ENCODE measurements around the gene ARV1. TPM values are rescaled to one million over a fixed set of nuclear protein-coding genes. Genes with fewer than 3 reads are reported as not detected.

ARV1 gene
- total and polyA plus RNA-seq, 10 of the 15 experiments (the other 5 are each of a cell fraction or from before 2014, with no cell fraction given) = 23.2 to 55.1 (median 35.6) TPM

DNA sequence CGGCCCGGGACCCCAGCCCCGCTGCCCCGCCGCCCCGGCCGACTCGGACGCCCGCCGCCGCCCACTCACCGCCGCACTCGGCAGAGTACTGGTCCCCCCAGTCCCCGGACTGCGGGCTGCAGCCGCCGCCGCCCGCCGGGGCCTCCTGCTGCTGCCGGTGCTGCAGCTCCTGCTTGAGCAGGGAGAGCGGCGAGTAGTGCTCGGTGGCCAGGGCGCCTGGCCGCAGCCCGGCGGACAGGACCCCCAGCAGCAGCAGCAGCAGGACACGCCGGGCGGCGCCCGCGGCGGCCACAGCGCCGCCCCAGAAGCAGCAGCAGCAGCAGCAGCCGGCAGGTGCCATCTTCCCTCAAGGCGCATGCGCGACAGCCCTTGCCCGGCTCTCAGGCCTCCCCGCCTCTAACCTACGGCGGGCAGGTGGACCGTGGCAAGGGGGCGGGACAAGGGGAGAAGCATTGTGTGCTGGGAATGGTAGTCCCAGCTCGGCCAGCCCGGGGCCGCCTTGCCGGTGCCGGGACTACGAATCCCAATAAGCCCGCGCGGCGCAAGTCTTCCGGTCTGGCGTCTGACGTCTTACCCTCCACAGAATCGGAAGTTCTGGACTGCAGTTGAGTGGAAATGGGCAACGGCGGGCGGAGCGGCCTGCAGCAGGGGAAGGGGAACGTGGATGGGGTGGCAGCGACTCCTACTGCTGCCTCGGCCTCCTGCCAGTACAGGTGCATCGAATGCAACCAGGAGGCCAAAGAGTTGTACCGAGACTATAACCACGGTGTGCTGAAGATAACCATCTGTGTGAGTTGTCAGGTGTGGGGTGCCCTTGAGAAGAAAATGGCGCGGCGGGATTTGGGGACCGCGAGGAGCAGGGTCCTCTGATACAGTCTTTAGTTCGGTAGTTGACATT, at the start of gene ARV1, which contains the start of gene TTC13 (continued):
- TF ChIP-seq ZNF592 (IDR thresholded peaks at IDR 0.05) (0 out of 2 replicates have a peak, but pooled peaks have one; percentile 35), POLR2AphosphoS2 (IDR thresholded peaks at IDR 0.05; ENCODE audit: low read depth, low read length) (peak; percentile 72; the same call in 1 of the 2 replicates), SIX5 (IDR thresholded peaks at IDR 0.05; ENCODE audit: low read depth, low read length, severe bottlenecking) (peak; percentile 97)
- TF ChIP-seq, protein P1, sequence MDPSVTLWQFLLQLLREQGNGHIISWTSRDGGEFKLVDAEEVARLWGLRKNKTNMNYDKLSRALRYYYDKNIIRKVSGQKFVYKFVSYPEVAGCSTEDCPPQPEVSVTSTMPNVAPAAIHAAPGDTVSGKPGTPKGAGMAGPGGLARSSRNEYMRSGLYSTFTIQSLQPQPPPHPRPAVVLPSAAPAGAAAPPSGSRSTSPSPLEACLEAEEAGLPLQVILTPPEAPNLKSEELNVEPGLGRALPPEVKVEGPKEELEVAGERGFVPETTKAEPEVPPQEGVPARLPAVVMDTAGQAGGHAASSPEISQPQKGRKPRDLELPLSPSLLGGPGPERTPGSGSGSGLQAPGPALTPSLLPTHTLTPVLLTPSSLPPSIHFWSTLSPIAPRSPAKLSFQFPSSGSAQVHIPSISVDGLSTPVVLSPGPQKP (IDR thresholded peaks at IDR 0.05; ENCODE audit: low read depth, low read length) = peak; percentile 97

GRCh38 chr1:230930986-230931385, 47.9 kb upstream of the ARV1 start:
- 99% methylated on average over 3 of the region's 3 CpGs for WGBS (ENCODE audit: insufficient coverage, insufficient replicate concordance, low lambda C conversion rate, missing lambda C conversion rate)
- ATAC-seq = no peak
- Histone ChIP-seq H3K4me2 (ENCODE audit: control insufficient read depth, insufficient read depth) (no peak overlapping the region), H3K36me3 (ENCODE audit: control insufficient read depth in 2 of 2, insufficient read depth in 2 of 2, low read length in 1 of 2) (peaks cover 0 to 20% of the 10 kb centered on the region in 2 experiments; a peak in 3 of 4 replicates), H3K9ac (ENCODE audit: control insufficient read depth, insufficient read depth, low read length) (no peak overlapping the region), H3K9me3 (replicated peaks; ENCODE audit: control insufficient read depth, insufficient read depth, low read length) (no peaks in the 10 kb centered on the region), H2AFZ (ENCODE audit: control insufficient read depth, low read depth, low read length) (no peak overlapping the region), H3K27me3 (replicated peaks in 1 of 2; ENCODE audit: control insufficient read depth in 2 of 2, insufficient read depth in 2 of 2, low read length in 1 of 2) (no peaks in the 10 kb centered on the region), H3K27ac (ENCODE audit: control insufficient read depth, insufficient read depth) (no peak overlapping the region), H3K4me1 (ENCODE audit: control insufficient read depth, insufficient read depth, low read length) (no peaks in the 10 kb centered on the region), H3K4me3 (no peak overlapping the region), H4K20me1 (ENCODE audit: control insufficient read depth, insufficient read depth) (no peaks in the 10 kb centered on the region), H3K79me2 (ENCODE audit: control insufficient read depth, insufficient read depth, low read length) (no peaks in the 10 kb centered on the region)
- RAD21 ChIA-PET (ENCODE audit: unreplicated experiment) = no interaction called here
- POLR2A ChIA-PET = no interaction called here
- in situ Hi-C loops (cut with MboI) (no loop called here), intact Hi-C loops (cut with micrococcal nuclease; ENCODE audit: unreplicated experiment) (no loop called here)
- BruUV-seq (replicated peaks) = no TSS peak
- CTCF ChIA-PET = interaction anchor here (1.1 kb wide), 1 partner anchor 54 kb away, joined by 3 read pairs; no protein-coding TSS in a partner anchor
- DNase-seq (ENCODE audit: low read depth, low spot score) = no peak
- SMC1A ChIA-PET (ENCODE audit: uncharacterized antibody, unreplicated experiment) = no interaction called here
- FAIRE-seq = no peak
- TF ChIP-seq CHD4 (IDR thresholded peaks at IDR 0.05) (no peak), NFYB (IDR thresholded peaks at IDR 0.05; ENCODE audit: insufficient read depth, low read depth, low read length) (no peak), POLR2AphosphoS5 (IDR thresholded peaks at IDR 0.05; ENCODE audit: low read length) (no peak), HDAC6 (IDR thresholded peaks at IDR 0.05; ENCODE audit: unreplicated experiment) (no peak), SP1 (IDR thresholded peaks at IDR 0.05; ENCODE audit: low read depth, low read length) (no peak), JUND (IDR thresholded peaks at IDR 0.05; ENCODE audit: low read depth, low read length) (no peak), SMARCA5 (IDR thresholded peaks at IDR 0.05) (no peak), CREM (IDR thresholded peaks at IDR 0.05; ENCODE audit: low read depth) (no peak), IRF4 (IDR thresholded peaks at IDR 0.05; ENCODE audit: low read depth, low read length) (no peak), NR2F1 (conservative IDR thresholded peaks at IDR 0.05) (no peak), PKNOX1 (IDR thresholded peaks at IDR 0.05) (no peak), RAD21 (IDR thresholded peaks at IDR 0.05; ENCODE audit: insufficient read depth, low read depth, low read length) (no peak)
